Loucy (cell line): ENCODE results near the gene MMP17.

Source experiments
- H2AFZ ChIP-seq: fragments of 200-600 bp; sonication (generic); 2 replicates; pipeline ENCODE4 v1.6.0; 2016; ENCODE audit warnings: antibody characterized with exemption, mild to moderate bottlenecking, low read length, moderate library complexity
- H3F3A ChIP-seq: fragments of 200-600 bp; 2 replicates; pipeline ENCODE4 v1.6.0; 2016; ENCODE audit warnings: antibody characterized with exemption, low read depth, mild to moderate bottlenecking
- H3K27me3 ChIP-seq: fragments of 200-600 bp; sonication (generic); 2 replicates; pipeline ENCODE4 v1.6.1; 2014; ENCODE audit warnings: low read length, mild to moderate bottlenecking; ENCODE audit not compliant: insufficient read depth, poor library complexity, severe bottlenecking
- H3K36me3 ChIP-seq: fragments of 200-600 bp; sonication (generic); 2 replicates; pipeline ENCODE4 v1.6.1; 2016; ENCODE audit warnings: low read length; ENCODE audit not compliant: insufficient read depth
- H3K4me1 ChIP-seq: fragments of 200-600 bp; sonication (generic); 2 replicates; pipeline ENCODE4 v1.5.1; 2014; ENCODE audit warnings: low read length, mild to moderate bottlenecking; ENCODE audit not compliant: insufficient read depth, poor library complexity, severe bottlenecking
- H3K4me2 ChIP-seq: fragments of 200-600 bp; sonication (generic); 2 replicates; pipeline ENCODE4 v1.6.0; 2014; ENCODE audit warnings: antibody characterized with exemption, low read length, low read depth, mild to moderate bottlenecking; ENCODE audit not compliant: poor library complexity, severe bottlenecking
- H3K4me3 ChIP-seq: fragments of 200-600 bp; sonication (generic); 2 replicates; pipeline ENCODE4 v1.5.1; 2014; ENCODE audit warnings: low read length, mild to moderate bottlenecking, mixed read lengths; ENCODE audit not compliant: poor library complexity, severe bottlenecking
- H3K79me2 ChIP-seq: fragments of 200-600 bp; sonication (generic); 2 replicates; pipeline ENCODE4 v1.6.1; 2014; ENCODE audit warnings: low read length; ENCODE audit not compliant: insufficient read depth
- H3K9ac ChIP-seq: fragments of 200-600 bp; sonication (generic); 2 replicates; pipeline ENCODE4 v1.6.0; 2014; ENCODE audit warnings: mild to moderate bottlenecking, low read depth, low read length, moderate library complexity; ENCODE audit not compliant: poor library complexity, severe bottlenecking
- H3K9me2 ChIP-seq: fragments of 200-600 bp; sonication (generic); replicated peaks from 2 replicates; pipeline ENCODE4 v1.6.1; 2016; ENCODE audit warnings: low read depth, low read length, mixed read lengths
- H3K9me3 ChIP-seq: fragments of 200-600 bp; sonication (generic); 2 replicates; pipeline ENCODE4 v1.6.1; 2014; ENCODE audit warnings: mild to moderate bottlenecking, antibody characterized with exemption, low read length, low read depth; ENCODE audit not compliant: insufficient read depth
- H4K20me1 ChIP-seq: fragments of 200-600 bp; sonication (generic); 2 replicates; pipeline ENCODE4 v1.6.0; 2014; ENCODE audit warnings: antibody characterized with exemption, low read length, mild to moderate bottlenecking; ENCODE audit not compliant: insufficient read depth, poor library complexity, severe bottlenecking
- CTCF ChIP-seq: fragments of 200-600 bp; sonication (generic); conservative IDR thresholded peaks from 2 replicates; pipeline ENCODE4 v1.5.1; 2014; ENCODE audit warnings: mild to moderate bottlenecking, antibody characterized with exemption, low read length
- EZH2phosphoT487 ChIP-seq: fragments of 200-600 bp; IDR thresholded peaks from 2 replicates; pipeline ENCODE4 v1.6.1; 2018; ENCODE audit warnings: antibody characterized with exemption, mild to moderate bottlenecking, moderate library complexity, borderline replicate concordance

Gene MMP17

GRCh38 chr12:131783915-131784541, 44.2 kb upstream of the MMP17 start:
- no peak overlapping the region for H3K9ac ChIP-seq
- no peak overlapping the region for H2AFZ ChIP-seq
- no peaks in the 10 kb centered on the region for H3K27me3 ChIP-seq
- H3F3A ChIP-seq = no peaks in the 10 kb centered on the region
- no peaks in the 10 kb centered on the region for H3K79me2 ChIP-seq
- TF ChIP-seq CTCF (no peak), EZH2phosphoT487 (no peak)
- no peaks in the 10 kb centered on the region for H3K4me1 ChIP-seq
- no peak overlapping the region for H3K4me3 ChIP-seq
- no peaks in the 10 kb centered on the region for H3K9me3 ChIP-seq
- H4K20me1 ChIP-seq = no peaks in the 10 kb centered on the region
- H3K4me2 ChIP-seq = no peak overlapping the region
- peaks cover 59% of the 10 kb centered on the region; the same call in 1 of the 2 replicates for H3K36me3 ChIP-seq
- H3K9me2 ChIP-seq = no peaks in the 10 kb centered on the region

GRCh38 chr12:131784909-131785762, 43.1 kb upstream of the MMP17 start:
- Histone ChIP-seq H3K9me3 (no peaks in the 10 kb centered on the region), H3F3A (no peaks in the 10 kb centered on the region), H2AFZ (no peak overlapping the region), H3K4me3 (no peak overlapping the region), H4K20me1 (no peaks in the 10 kb centered on the region), H3K4me1 (no peaks in the 10 kb centered on the region), H3K36me3 (peaks cover 62% of the 10 kb centered on the region; the same call in 1 of the 2 replicates), H3K4me2 (no peak overlapping the region), H3K9ac (no peak overlapping the region), H3K9me2 (no peaks in the 10 kb centered on the region), H3K79me2 (no peaks in the 10 kb centered on the region), H3K27me3 (no peaks in the 10 kb centered on the region)
- no peak for TF ChIP-seq EZH2phosphoT487

DNA sequence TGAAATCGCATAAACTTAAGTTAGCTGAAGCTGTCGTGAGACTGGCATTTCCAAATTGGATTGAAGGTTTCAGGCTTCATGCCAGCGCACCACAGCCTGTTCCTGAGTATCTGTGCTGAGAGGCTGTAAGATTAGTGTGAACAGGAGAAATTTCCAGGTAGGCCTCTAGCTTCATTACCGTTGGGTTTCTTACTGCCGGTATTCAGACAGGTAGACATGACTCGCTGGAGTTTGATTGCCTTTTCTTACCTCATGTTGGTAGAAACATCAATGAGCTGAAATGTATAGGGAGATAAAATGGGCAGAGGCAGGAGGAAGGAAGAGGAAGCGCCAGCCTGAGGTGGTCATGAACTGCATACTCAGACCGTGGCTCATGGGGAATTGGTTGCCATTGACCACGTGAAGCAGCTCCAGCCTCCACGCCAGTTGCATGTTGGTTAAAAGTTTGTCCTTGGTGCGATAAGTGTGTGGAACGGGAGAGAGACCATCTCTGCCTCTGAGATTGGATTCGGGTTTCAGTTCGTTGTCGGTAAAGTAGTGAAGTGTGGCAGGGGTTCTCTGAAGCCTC, 42.3 kb upstream of the MMP17 start:
- peaks cover 61% of the 10 kb centered on the region; the same call in 1 of the 2 replicates for H3K36me3 ChIP-seq
- H3K4me3 ChIP-seq = no peak overlapping the region
- H3K9me2 ChIP-seq = no peaks in the 10 kb centered on the region
- no peaks in the 10 kb centered on the region for H3F3A ChIP-seq
- no peak overlapping the region for H3K9ac ChIP-seq
- no peaks in the 10 kb centered on the region for H4K20me1 ChIP-seq
- H2AFZ ChIP-seq = no peak overlapping the region
- no peaks in the 10 kb centered on the region for H3K79me2 ChIP-seq
- no peak for TF ChIP-seq EZH2phosphoT487
- H3K27me3 ChIP-seq = no peaks in the 10 kb centered on the region
- no peak overlapping the region for H3K4me2 ChIP-seq
- H3K4me1 ChIP-seq = no peaks in the 10 kb centered on the region
- H3K9me3 ChIP-seq = no peaks in the 10 kb centered on the region; the same call in 1 of the 2 replicates

DNA sequence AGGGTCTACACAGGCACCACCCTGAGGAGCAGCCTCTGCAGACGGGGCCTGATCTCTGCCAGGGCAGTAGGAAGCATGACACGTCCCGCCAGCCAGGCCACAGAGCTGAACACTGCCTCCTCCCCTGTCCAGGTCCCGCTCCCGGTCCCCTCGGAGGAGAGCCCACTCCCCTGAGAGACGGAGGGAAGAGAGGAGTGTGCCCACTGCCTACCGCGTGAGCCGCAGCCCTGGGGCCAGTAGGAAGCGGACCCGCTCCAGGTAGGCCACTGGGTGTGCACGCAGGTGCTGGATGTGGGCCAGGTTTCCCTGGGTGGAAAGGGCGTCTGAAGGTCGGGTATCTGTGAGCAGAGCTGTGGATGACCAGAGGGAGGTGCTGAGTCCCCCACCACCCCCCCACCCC, 41.9 kb upstream of the MMP17 start:
- TF ChIP-seq CTCF = no peak
- TF ChIP-seq EZH2phosphoT487 = no peak
- Histone ChIP-seq H3K9ac (no peak overlapping the region), H4K20me1 (no peaks in the 10 kb centered on the region), H3F3A (no peaks in the 10 kb centered on the region), H3K27me3 (no peaks in the 10 kb centered on the region), H3K79me2 (no peaks in the 10 kb centered on the region), H3K36me3 (peaks cover 62% of the 10 kb centered on the region; the same call in 1 of the 2 replicates), H3K9me3 (no peaks in the 10 kb centered on the region; the same call in 1 of the 2 replicates), H3K9me2 (no peaks in the 10 kb centered on the region), H3K4me3 (no peak overlapping the region), H2AFZ (no peak overlapping the region), H3K4me1 (no peaks in the 10 kb centered on the region), H3K4me2 (no peak overlapping the region)
